ENCODE data around the gene SERPINB10.
A peak's percentile ranks its signal among the peaks of the same experiment; 100 is the strongest.

Gene SERPINB10

DNA sequence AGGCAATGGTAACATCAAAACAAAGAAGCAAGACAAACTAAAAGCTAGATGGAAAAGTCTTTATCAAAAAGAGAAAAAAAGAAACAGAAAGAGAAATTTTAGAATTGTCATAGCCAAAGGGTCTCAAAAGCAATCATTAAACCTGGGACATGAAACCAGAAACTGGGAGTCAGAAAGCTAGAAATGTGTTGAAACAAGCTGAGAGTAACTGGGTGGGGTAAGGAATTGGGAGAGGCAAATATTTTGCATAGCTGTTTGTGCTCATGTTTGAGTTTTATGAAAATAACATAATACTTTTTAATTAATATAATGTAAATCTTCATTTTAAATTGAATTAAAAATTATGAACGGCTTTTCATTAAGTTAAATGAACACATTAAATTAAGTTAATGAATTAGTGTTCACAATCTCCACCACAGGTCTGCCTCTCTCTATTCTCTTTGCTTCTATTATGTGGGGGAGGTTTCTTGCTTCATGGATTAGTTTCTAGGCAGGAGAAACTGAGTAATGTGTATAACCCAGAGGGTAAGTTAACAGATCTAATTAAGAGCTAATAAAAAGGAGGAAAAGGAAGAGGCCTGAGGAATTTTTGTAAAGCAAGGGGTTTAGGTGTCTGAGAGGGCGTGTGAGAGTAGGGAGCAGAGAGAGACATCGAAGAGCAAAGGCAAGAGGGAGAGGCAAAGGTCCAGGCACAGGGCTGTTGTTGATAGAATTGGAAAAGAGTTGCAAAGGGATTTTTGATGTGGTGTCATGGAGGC is 40.2 kb upstream of the SERPINB10 start:
- Histone ChIP-seq H2AK5ac (ENCODE audit: low read length, severe bottlenecking) (no peak overlapping the region), H2BK5ac (ENCODE audit: low read depth, low read length, poor library complexity, severe bottlenecking) (no peak overlapping the region), H3K4ac (ENCODE audit: low read depth in 1 of 2, low read length in 2 of 2) (no peak overlapping the region), H3K4me1 (ENCODE audit: control insufficient read depth, insufficient read depth, low read depth, low read length) (no peaks in the 10 kb centered on the region), H3K23ac (ENCODE audit: low read length in 2 of 2) (no peak overlapping the region), H3K79me1 (replicated peaks; ENCODE audit: low read length, poor library complexity, severe bottlenecking) (no peaks in the 10 kb centered on the region), H3K4me3 (ENCODE audit: insufficient read depth in 1 of 2, low read depth in 1 of 2, low read length in 2 of 2) (no peak overlapping the region), H3K9me3 (ENCODE audit: control insufficient read depth, low read length) (no peaks in the 10 kb centered on the region), H2BK120ac (ENCODE audit: low read depth, low read length) (no peak overlapping the region), H2BK15ac (ENCODE audit: low read depth, poor library complexity, severe bottlenecking) (no peak overlapping the region), H3K14ac (ENCODE audit: low read length in 2 of 2) (no peak overlapping the region), H4K91ac (ENCODE audit: low read length) (no peak overlapping the region), H2BK12ac (ENCODE audit: low read length in 2 of 2) (no peak overlapping the region), H4K8ac (ENCODE audit: low read length) (no peak overlapping the region), H2AFZ (ENCODE audit: low read depth, low read length) (no peak overlapping the region), H3K9ac (ENCODE audit: low read length) (no peak overlapping the region), H3K18ac (ENCODE audit: low read depth in 1 of 2, low read length in 2 of 2) (no peak overlapping the region), H3K27me3 (ENCODE audit: control insufficient read depth in 1 of 2, insufficient read depth in 1 of 2, low read length in 2 of 2) (no peaks in the 10 kb centered on the region), H3K4me2 (ENCODE audit: low read length, poor library complexity, severe bottlenecking) (no peak overlapping the region), H3K27ac (ENCODE audit: low read length, poor library complexity, severe bottlenecking) (no peak overlapping the region), H3K36me3 (ENCODE audit: control insufficient read depth in 1 of 2, insufficient read depth in 2 of 2, low read depth in 1 of 2, low read length in 2 of 2) (no peaks in the 10 kb centered on the region)
- DNase-seq, result no peak
- 88% methylated on average over 2 of the region's 3 CpGs for WGBS

DNA sequence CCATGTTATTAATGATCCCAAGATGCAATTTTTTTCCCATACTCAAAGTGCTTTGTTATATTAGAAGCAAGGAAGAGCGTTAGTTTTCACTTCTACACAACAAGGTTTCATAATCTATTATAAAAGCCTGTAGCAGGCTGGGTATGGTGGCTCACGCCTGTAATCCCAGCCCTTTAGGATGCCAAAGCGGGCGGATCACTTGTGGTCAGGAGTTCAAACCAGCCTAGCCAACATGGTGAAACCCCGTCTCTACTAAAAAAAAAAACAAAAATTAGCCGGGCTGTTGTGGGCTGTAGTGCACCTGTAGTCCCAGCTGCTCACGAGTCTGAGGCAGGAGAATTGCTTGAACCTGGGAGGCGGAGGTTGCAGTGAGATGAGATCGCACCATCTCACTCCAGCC is 39.2 kb upstream of the SERPINB10 start:
- no peak overlapping the region for H2BK5ac ChIP-seq (ENCODE audit: low read depth, low read length, poor library complexity, severe bottlenecking)
- H2AFZ ChIP-seq (ENCODE audit: low read depth, low read length), result no peak overlapping the region
- no peaks in the 10 kb centered on the region for H3K36me3 ChIP-seq (ENCODE audit: control insufficient read depth in 1 of 2, insufficient read depth in 2 of 2, low read depth in 1 of 2, low read length in 2 of 2)
- no peaks in the 10 kb centered on the region for H3K79me1 ChIP-seq (replicated peaks; ENCODE audit: low read length, poor library complexity, severe bottlenecking)
- 87% methylated on average over 6 of the region's 9 CpGs for WGBS
- no peak overlapping the region for H3K4me3 ChIP-seq (ENCODE audit: insufficient read depth in 1 of 2, low read depth in 1 of 2, low read length in 2 of 2)
- no peak overlapping the region for H2AK5ac ChIP-seq (ENCODE audit: low read length, severe bottlenecking)
- H3K4ac ChIP-seq (ENCODE audit: low read depth in 1 of 2, low read length in 2 of 2), result no peak overlapping the region
- no peak overlapping the region for H3K23ac ChIP-seq (ENCODE audit: low read length in 2 of 2)
- H4K91ac ChIP-seq (ENCODE audit: low read length), result no peak overlapping the region
- no peak overlapping the region for H3K18ac ChIP-seq (ENCODE audit: low read depth in 1 of 2, low read length in 2 of 2)
- no peak overlapping the region for H2BK15ac ChIP-seq (ENCODE audit: low read depth, poor library complexity, severe bottlenecking)
- H3K27ac ChIP-seq (ENCODE audit: low read length, poor library complexity, severe bottlenecking), result no peak overlapping the region
- no peaks in the 10 kb centered on the region for H3K4me1 ChIP-seq (ENCODE audit: control insufficient read depth, insufficient read depth, low read depth, low read length)
- no peak overlapping the region for H2BK120ac ChIP-seq (ENCODE audit: low read depth, low read length)
- DNase-seq, result no peak
- no peaks in the 10 kb centered on the region for H3K27me3 ChIP-seq (ENCODE audit: control insufficient read depth in 1 of 2, insufficient read depth in 1 of 2, low read length in 2 of 2)
- H4K8ac ChIP-seq (ENCODE audit: low read length), result no peak overlapping the region
- no peak overlapping the region for H3K9ac ChIP-seq (ENCODE audit: low read length)
- no peak overlapping the region for H2BK12ac ChIP-seq (ENCODE audit: low read length in 2 of 2)
- H3K9me3 ChIP-seq (ENCODE audit: control insufficient read depth, low read length), result no peaks in the 10 kb centered on the region
- no peak overlapping the region for H3K14ac ChIP-seq (ENCODE audit: low read length in 2 of 2)
- H3K4me2 ChIP-seq (ENCODE audit: low read length, poor library complexity, severe bottlenecking), result no peak overlapping the region

DNA sequence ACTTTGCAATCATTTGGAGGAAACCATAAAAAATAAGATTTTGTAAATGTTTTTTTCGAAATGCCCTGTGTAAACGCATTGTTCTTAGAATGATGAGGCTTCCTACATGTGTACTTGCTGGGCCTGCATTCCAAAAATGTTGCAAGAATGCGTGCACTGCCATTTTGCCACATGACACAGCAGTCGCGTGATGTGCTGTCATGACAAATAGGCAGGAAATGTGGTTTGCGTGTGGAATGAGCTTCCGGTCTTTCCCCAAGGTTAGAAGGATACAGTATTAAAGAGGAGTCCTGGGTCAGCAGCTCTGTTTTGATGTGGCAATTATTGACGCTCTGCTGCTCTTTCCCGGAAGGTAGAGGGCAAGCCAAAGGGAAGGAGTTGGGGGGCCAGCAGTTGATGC is 38.4 kb upstream of the SERPINB10 start:
- 76% methylated on average over 9 of the region's 9 CpGs for WGBS

GRCh38 chr18:63869851-63870250 is 37.9 kb upstream of the SERPINB10 start:
- Histone ChIP-seq H2AFZ (ENCODE audit: low read depth, low read length) (no peak overlapping the region), H3K4ac (ENCODE audit: low read depth in 1 of 2, low read length in 2 of 2) (no peak overlapping the region), H2AK5ac (ENCODE audit: low read length, severe bottlenecking) (no peak overlapping the region), H2BK120ac (ENCODE audit: low read depth, low read length) (no peak overlapping the region), H2BK5ac (ENCODE audit: low read depth, low read length, poor library complexity, severe bottlenecking) (no peak overlapping the region), H3K36me3 (ENCODE audit: control insufficient read depth in 1 of 2, insufficient read depth in 2 of 2, low read depth in 1 of 2, low read length in 2 of 2) (no peaks in the 10 kb centered on the region), H2BK12ac (ENCODE audit: low read length in 2 of 2) (no peak overlapping the region), H3K4me1 (ENCODE audit: control insufficient read depth, insufficient read depth, low read depth, low read length) (no peaks in the 10 kb centered on the region), H4K8ac (ENCODE audit: low read length) (no peak overlapping the region), H3K9ac (ENCODE audit: low read length) (no peak overlapping the region), H3K27me3 (ENCODE audit: control insufficient read depth in 1 of 2, insufficient read depth in 1 of 2, low read length in 2 of 2) (no peaks in the 10 kb centered on the region), H4K91ac (ENCODE audit: low read length) (no peak overlapping the region), H3K4me3 (ENCODE audit: insufficient read depth in 1 of 2, low read depth in 1 of 2, low read length in 2 of 2) (no peak overlapping the region), H3K79me1 (replicated peaks; ENCODE audit: low read length, poor library complexity, severe bottlenecking) (no peaks in the 10 kb centered on the region), H3K4me2 (ENCODE audit: low read length, poor library complexity, severe bottlenecking) (no peak overlapping the region), H3K23ac (ENCODE audit: low read length in 2 of 2) (no peak overlapping the region), H3K27ac (ENCODE audit: low read length, poor library complexity, severe bottlenecking) (no peak overlapping the region), H2BK15ac (ENCODE audit: low read depth, poor library complexity, severe bottlenecking) (no peak overlapping the region), H3K18ac (ENCODE audit: low read depth in 1 of 2, low read length in 2 of 2) (no peak overlapping the region), H3K14ac (ENCODE audit: low read length in 2 of 2) (no peak overlapping the region), H3K9me3 (ENCODE audit: control insufficient read depth, low read length) (no peaks in the 10 kb centered on the region)
- DNase-seq, result peak; percentile 18
- WGBS, result 83% methylated on average over 2 of the region's 3 CpGs

More for the DNA sequence above, 38.4 kb upstream of the SERPINB10 start:
- no peaks in the 10 kb centered on the region for H3K4me1 ChIP-seq (ENCODE audit: control insufficient read depth, insufficient read depth, low read depth, low read length)
- no peaks in the 10 kb centered on the region for H3K36me3 ChIP-seq (ENCODE audit: control insufficient read depth in 1 of 2, insufficient read depth in 2 of 2, low read depth in 1 of 2, low read length in 2 of 2)
- no peak overlapping the region for H3K9ac ChIP-seq (ENCODE audit: low read length)
- no peaks in the 10 kb centered on the region for H3K27me3 ChIP-seq (ENCODE audit: control insufficient read depth in 1 of 2, insufficient read depth in 1 of 2, low read length in 2 of 2)
- H3K4me2 ChIP-seq (ENCODE audit: low read length, poor library complexity, severe bottlenecking), result no peak overlapping the region
- no peak overlapping the region for H2BK5ac ChIP-seq (ENCODE audit: low read depth, low read length, poor library complexity, severe bottlenecking)
- no peak overlapping the region for H2BK12ac ChIP-seq (ENCODE audit: low read length in 2 of 2)
- H2AFZ ChIP-seq (ENCODE audit: low read depth, low read length), result no peak overlapping the region
- H4K8ac ChIP-seq (ENCODE audit: low read length), result no peak overlapping the region
- H3K79me1 ChIP-seq (replicated peaks; ENCODE audit: low read length, poor library complexity, severe bottlenecking), result no peaks in the 10 kb centered on the region
- H4K91ac ChIP-seq (ENCODE audit: low read length), result no peak overlapping the region
- H3K4ac ChIP-seq (ENCODE audit: low read depth in 1 of 2, low read length in 2 of 2), result no peak overlapping the region
- no peak overlapping the region for H3K27ac ChIP-seq (ENCODE audit: low read length, poor library complexity, severe bottlenecking)
- peak; percentile 84 for DNase-seq
- H3K18ac ChIP-seq (ENCODE audit: low read depth in 1 of 2, low read length in 2 of 2), result no peak overlapping the region
- H3K14ac ChIP-seq (ENCODE audit: low read length in 2 of 2), result no peak overlapping the region
- H2BK120ac ChIP-seq (ENCODE audit: low read depth, low read length), result no peak overlapping the region
- H2AK5ac ChIP-seq (ENCODE audit: low read length, severe bottlenecking), result no peak overlapping the region
- no peak overlapping the region for H3K4me3 ChIP-seq (ENCODE audit: insufficient read depth in 1 of 2, low read depth in 1 of 2, low read length in 2 of 2)
- no peak overlapping the region for H2BK15ac ChIP-seq (ENCODE audit: low read depth, poor library complexity, severe bottlenecking)
- no peaks in the 10 kb centered on the region for H3K9me3 ChIP-seq (ENCODE audit: control insufficient read depth, low read length)
- no peak overlapping the region for H3K23ac ChIP-seq (ENCODE audit: low read length in 2 of 2)
